GM12865 (cell line): Measurements from ENCODE around the gene ACER2.

Source experiments
- DNase-seq: peaks from one replicate; pipeline ENCODE4 v3.0.0; 2010; ENCODE audit warnings: low read depth
- H3K4me3 ChIP-seq: 2 replicates; pipeline ENCODE4 v1.5.1; 2011; ENCODE audit warnings: mild to moderate bottlenecking, low read depth, low read length, control low read depth
- TF ChIP-seq, protein P1 (sequence below): IDR thresholded peaks from 2 replicates; pipeline ENCODE4 v1.5.1; 2011; ENCODE audit warnings: low read length, control low read depth, low read depth, inconsistent platforms; ENCODE audit not compliant: insufficient read depth; ENCODE audit errors: missing control alignments

The ACER2 gene

DNA sequence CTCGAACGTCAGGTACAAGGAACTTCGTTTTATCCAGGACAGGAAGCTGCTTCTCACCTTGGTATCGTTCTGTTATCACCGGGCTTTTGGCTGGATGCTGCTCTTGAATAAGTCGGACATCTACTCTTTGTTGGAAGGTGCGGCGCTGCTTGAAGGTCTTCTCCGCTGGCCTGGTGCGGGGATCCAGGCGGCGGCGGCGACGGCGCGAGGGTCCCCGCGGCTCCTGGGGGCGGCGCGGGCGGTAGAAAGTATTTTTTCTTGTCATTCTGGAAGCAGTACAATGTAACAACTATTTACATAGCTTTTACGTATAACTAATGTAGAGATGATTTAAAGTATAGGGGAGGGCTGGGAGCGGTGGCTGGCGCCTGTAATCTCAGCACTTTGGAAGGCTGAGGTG, 52.3 kb downstream of the ACER2 start:
- TF ChIP-seq, protein P1, sequence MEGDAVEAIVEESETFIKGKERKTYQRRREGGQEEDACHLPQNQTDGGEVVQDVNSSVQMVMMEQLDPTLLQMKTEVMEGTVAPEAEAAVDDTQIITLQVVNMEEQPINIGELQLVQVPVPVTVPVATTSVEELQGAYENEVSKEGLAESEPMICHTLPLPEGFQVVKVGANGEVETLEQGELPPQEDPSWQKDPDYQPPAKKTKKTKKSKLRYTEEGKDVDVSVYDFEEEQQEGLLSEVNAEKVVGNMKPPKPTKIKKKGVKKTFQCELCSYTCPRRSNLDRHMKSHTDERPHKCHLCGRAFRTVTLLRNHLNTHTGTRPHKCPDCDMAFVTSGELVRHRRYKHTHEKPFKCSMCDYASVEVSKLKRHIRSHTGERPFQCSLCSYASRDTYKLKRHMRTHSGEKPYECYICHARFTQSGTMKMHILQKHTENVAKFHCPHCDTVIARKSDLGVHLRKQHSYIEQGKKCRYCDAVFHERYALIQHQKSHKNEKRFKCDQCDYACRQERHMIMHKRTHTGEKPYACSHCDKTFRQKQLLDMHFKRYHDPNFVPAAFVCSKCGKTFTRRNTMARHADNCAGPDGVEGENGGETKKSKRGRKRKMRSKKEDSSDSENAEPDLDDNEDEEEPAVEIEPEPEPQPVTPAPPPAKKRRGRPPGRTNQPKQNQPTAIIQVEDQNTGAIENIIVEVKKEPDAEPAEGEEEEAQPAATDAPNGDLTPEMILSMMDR: no peak
- no peak overlapping the region for H3K4me3 ChIP-seq
- DNase-seq: no peak

DNA sequence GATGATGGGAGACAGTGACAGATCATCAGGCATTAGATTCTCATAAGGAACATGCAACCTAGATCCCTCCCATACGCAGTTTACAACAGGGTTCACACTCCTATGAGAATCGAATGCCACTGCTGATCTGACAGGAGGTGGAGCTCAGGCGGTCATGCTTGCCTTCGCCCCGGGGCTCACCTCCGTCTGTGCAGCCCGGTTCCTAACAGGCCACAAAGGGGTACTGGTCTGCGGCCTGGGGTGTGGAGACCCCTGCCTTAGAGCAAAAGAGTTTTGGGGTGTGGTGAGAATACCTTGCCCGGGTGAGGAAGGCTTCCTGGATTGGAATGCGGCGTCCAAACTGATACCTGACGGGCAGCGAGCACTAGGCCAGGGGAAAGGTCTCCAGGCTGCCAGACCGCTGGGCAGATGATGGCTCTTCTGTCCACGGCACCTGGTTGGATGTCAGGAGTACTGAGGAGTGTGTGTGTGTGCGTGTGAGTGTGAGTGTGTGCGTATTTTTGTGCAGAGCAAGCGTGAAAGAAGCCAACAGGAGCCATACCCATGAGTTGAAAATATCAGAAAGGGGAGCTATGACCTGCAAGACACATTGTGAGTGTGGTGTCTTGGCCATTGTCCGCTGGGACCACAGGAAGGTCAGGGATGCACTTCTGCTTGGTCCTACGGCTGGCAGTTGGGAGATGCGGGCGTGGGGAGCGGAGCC, 55.4 kb downstream of the ACER2 start:
- H3K4me3 ChIP-seq: peak overlapping the region; percentile 3
- DNase-seq: no peak
- TF ChIP-seq, protein P1: no peak

DNA sequence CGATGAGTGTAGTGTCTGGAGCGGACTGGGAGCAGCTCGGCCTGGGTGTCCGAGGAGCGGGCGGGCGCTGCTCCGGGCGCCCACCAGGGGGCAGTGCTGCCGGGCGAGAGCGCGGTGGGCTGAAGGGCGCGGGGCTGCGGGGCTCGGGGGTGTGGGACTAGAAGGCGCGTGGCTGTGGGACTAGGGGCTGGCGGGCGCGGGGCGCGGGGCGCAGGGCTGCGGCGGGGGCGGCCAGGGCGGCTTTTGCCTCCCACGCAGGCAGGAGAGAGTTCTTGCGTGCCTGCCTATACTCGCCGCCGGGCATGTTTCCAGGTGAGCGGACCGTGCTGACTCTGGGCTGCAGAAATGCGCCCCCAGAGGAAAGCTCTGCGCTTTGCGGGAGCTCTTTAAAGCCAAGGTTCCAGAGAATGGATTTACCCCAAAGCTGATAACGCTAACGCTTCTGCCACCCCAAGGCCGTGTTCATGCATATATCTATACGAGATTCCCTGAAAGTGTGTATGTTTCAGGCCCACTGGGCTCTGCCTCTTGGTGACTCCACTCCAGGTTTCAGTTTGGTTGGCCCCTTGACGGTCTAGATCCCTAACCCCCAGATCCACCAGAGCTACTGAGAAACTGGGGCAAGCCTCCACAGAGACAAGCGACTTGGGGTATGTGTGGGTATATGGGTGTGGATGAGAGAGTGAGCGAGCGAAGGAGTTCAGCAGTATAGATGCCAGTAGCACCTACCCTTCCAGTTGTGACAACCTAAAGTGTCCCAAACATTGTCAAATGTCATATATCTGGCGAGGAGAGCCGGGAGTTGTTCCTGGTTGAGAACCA, 56.2 kb downstream of the ACER2 start:
- H3K4me3 ChIP-seq: peak overlapping the region; percentile 24
- DNase-seq: peak; percentile 84
- TF ChIP-seq, protein P1: peak; percentile 75

DNA sequence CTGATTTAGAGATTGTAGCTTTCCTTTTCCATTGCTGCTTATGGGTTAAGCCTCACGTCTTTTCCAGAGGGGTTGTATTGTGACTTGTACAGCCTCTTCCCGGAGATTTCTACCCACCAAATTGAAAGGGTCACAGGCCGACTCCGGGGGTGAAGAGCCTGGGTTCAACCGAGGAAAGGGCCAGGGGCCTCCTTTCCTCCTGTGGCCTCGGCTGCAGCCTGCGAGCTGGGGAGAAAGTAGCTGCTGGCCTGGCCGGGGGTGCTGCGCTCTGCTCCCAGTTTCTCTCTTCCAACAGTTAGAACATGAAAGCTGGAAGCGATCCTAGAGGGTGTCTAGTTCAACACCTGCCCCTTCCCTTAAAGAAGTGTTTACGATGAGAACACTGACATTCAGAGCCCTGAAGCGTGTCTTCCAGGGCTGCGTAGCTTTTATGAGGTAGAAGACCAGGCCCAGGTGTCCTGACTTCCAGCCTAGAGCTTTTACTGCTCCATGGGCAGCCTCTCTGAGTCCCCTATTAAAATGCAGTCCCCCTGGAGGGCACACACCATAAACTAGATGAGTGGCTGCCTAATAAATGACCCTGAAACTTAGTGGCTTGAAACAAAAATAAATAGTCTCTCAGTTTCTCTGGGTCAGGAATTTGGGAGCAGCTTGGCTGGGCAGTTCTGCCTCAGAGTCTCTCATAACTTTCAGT, 56.9 kb downstream of the ACER2 start:
- no peak overlapping the region for H3K4me3 ChIP-seq
- DNase-seq: no peak
- TF ChIP-seq, protein P1: no peak

DNA sequence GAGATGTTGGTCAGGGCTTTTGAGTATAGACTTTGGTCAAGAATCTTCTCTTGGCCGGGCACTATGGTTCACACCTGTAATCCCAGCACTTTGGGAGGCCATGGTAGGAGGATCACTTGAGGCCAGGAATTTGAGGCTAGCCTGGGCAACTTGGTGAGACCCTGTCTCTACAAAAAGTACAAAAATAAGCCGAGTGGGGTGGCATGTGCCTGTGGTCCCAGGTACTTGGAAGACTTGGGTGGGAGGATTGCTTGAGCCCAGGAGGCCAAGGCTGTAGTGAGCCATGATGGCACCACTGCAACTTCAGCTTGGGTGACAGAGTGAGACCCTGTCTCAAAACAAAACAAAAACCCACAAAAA, 57.5 kb downstream of the ACER2 start:
- H3K4me3 ChIP-seq: no peak overlapping the region
- no peak for DNase-seq
- TF ChIP-seq, protein P1: no peak

DNA sequence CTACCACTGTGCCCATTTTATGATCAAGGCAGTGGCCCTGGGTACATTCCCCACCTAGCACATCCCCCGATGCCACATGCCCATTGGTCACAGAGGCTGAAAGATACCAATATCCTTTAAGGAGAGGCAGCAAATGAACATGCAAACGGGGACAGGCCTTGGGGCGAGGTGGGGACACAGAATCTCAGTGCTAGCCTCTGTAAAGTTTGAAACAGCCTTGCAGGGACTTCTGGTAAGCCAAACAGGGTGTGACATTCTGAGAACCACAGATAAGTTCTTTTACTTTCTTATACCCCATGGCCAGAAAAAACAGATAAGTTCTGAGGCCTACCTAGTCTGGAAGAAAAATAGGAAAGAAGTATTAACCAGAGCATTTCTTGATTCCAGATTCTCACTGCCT, 60.5 kb downstream of the ACER2 start:
- no peak for DNase-seq
- H3K4me3 ChIP-seq: no peak overlapping the region
- TF ChIP-seq, protein P1: no peak
